A673 (cell line): ENCODE measurements around the gene TMEM198.

Experiments used
- EZH2 ChIP-seq: fragments of 200-600 bp; sonication (generic); IDR thresholded peaks from 2 replicates; pipeline ENCODE4 v1.6.1; 2017; ENCODE audit warnings: borderline replicate concordance, low read depth, mild to moderate bottlenecking, mixed read lengths, antibody characterized with exemption, low read length; ENCODE audit not compliant: poor library complexity, severe bottlenecking
- TF ChIP-seq, protein P1 (sequence below): fragments of 300-800, 200-600 bp; sonication (generic); conservative IDR thresholded peaks from 2 replicates; pipeline ENCODE4 v1.5.1; 2017; ENCODE audit warnings: low read depth, mild to moderate bottlenecking, antibody characterized with exemption, low read length, moderate library complexity, mixed read lengths

GRCh38 chr2:219502618-219503017 lies 41.2 kb upstream of the TMEM198 start:
- TF ChIP-seq, protein P1, sequence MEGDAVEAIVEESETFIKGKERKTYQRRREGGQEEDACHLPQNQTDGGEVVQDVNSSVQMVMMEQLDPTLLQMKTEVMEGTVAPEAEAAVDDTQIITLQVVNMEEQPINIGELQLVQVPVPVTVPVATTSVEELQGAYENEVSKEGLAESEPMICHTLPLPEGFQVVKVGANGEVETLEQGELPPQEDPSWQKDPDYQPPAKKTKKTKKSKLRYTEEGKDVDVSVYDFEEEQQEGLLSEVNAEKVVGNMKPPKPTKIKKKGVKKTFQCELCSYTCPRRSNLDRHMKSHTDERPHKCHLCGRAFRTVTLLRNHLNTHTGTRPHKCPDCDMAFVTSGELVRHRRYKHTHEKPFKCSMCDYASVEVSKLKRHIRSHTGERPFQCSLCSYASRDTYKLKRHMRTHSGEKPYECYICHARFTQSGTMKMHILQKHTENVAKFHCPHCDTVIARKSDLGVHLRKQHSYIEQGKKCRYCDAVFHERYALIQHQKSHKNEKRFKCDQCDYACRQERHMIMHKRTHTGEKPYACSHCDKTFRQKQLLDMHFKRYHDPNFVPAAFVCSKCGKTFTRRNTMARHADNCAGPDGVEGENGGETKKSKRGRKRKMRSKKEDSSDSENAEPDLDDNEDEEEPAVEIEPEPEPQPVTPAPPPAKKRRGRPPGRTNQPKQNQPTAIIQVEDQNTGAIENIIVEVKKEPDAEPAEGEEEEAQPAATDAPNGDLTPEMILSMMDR: no peak
- TF ChIP-seq EZH2: no peak
